ENCODE data around the gene RNLS. TPM values are rescaled to one million over a fixed set of nuclear protein-coding genes. Genes with fewer than 3 reads are reported as not detected.

The RNLS gene
- total RNA-seq, 3 donors from 2014 or later (not counting 1 experiment from before 2014, with no cell fraction given): 4.0 to 6.8 (median 4.4) TPM

- H3K9me3 Mint-ChIP-seq: no peaks in the 10 kb centered on the region
- Histone ChIP-seq H3K4me3 (ENCODE audit: low read length) (no peak overlapping the region), H3K27ac (ENCODE audit: low read length) (no peak overlapping the region), H3K36me3 (ENCODE audit: control insufficient read depth, insufficient read depth, low read length) (no peaks in the 10 kb centered on the region), H3K4me1 (ENCODE audit: control insufficient read depth, insufficient read depth, low read length) (no peaks in the 10 kb centered on the region), H3K27me3 (ENCODE audit: control insufficient read depth, insufficient read depth, low read length) (no peaks in the 10 kb centered on the region), H3K9me3 (ENCODE audit: control insufficient read depth, insufficient read depth, low read length) (no peaks in the 10 kb centered on the region)
- no CpG with 5 or more reads among the region's 1 CpG for WGBS (ENCODE audit: insufficient coverage)
- H3K27ac Mint-ChIP-seq: no peak overlapping the region
- ATAC-seq (no peak), DNase-seq (no peak)
- peaks cover 0 to 4% of the 10 kb centered on the region in 2 donors for H3K4me1 Mint-ChIP-seq
- no peaks in the 10 kb centered on the region for H3K27me3 Mint-ChIP-seq (ENCODE audit: low read depth in 2 of 2)
- no peak overlapping the region for H3K4me3 Mint-ChIP-seq
- intact Hi-C loops (cut with micrococcal nuclease): no loop called here
- no peaks in the 10 kb centered on the region for H3K36me3 Mint-ChIP-seq
- TF ChIP-seq CTCF (IDR thresholded peaks at IDR 0.05): no peak
These were observed 85.2 kb downstream of the RNLS start for GRCh38 chr10:88497913-88498312.

GRCh38 chr10:88494537-88494936 is 88.6 kb downstream of the RNLS start:
- no peak for TF ChIP-seq CTCF (IDR thresholded peaks at IDR 0.05)
- Histone ChIP-seq H3K27me3 (ENCODE audit: control insufficient read depth, insufficient read depth, low read length) (no peaks in the 10 kb centered on the region), H3K27ac (ENCODE audit: low read length) (no peak overlapping the region), H3K4me1 (ENCODE audit: control insufficient read depth, insufficient read depth, low read length) (no peaks in the 10 kb centered on the region), H3K9me3 (ENCODE audit: control insufficient read depth, insufficient read depth, low read length) (no peaks in the 10 kb centered on the region), H3K4me3 (ENCODE audit: low read length) (no peak overlapping the region), H3K36me3 (ENCODE audit: control insufficient read depth, insufficient read depth, low read length) (no peaks in the 10 kb centered on the region)
- Mint-ChIP-seq H3K27ac (no peak overlapping the region), H3K36me3 (no peaks in the 10 kb centered on the region), H3K4me1 (peaks cover 0 to 4% of the 10 kb centered on the region in 2 donors), H3K4me3 (no peak overlapping the region), H3K27me3 (ENCODE audit: low read depth in 2 of 2) (no peaks in the 10 kb centered on the region), H3K9me3 (no peaks in the 10 kb centered on the region)
- ATAC-seq: no peak
- DNase-seq: no peak
- intact Hi-C loops (cut with micrococcal nuclease): no loop called here

GRCh38 chr10:88493691-88494483 is 89.2 kb downstream of the RNLS start:
- no peak overlapping the region for H3K4me3 Mint-ChIP-seq
- 92% methylated on average over 2 of the region's 3 CpGs for WGBS (ENCODE audit: insufficient coverage)
- DNase-seq (no peak), ATAC-seq (no peak)
- no peak overlapping the region for H3K27ac Mint-ChIP-seq
- intact Hi-C loops (cut with micrococcal nuclease): no loop called here
- no peaks in the 10 kb centered on the region for H3K27me3 Mint-ChIP-seq (ENCODE audit: low read depth in 2 of 2)
- no peaks in the 10 kb centered on the region for H3K27me3 ChIP-seq (ENCODE audit: control insufficient read depth, insufficient read depth, low read length)
- H3K4me3 ChIP-seq (ENCODE audit: low read length): no peak overlapping the region
- no peaks in the 10 kb centered on the region for H3K9me3 Mint-ChIP-seq
- H3K36me3 Mint-ChIP-seq: no peaks in the 10 kb centered on the region
- TF ChIP-seq CTCF (IDR thresholded peaks at IDR 0.05): no peak
- H3K27ac ChIP-seq (ENCODE audit: low read length): no peak overlapping the region
- H3K36me3 ChIP-seq (ENCODE audit: control insufficient read depth, insufficient read depth, low read length): no peaks in the 10 kb centered on the region
- H3K4me1 ChIP-seq (ENCODE audit: control insufficient read depth, insufficient read depth, low read length): no peaks in the 10 kb centered on the region
- H3K9me3 ChIP-seq (ENCODE audit: control insufficient read depth, insufficient read depth, low read length): no peaks in the 10 kb centered on the region
- H3K4me1 Mint-ChIP-seq: peaks cover 0 to 4% of the 10 kb centered on the region in 2 donors

GRCh38 chr10:88491314-88491713 is 91.8 kb downstream of the RNLS start:
- H3K36me3 Mint-ChIP-seq: peaks cover 6% of the 10 kb centered on the region
- WGBS (ENCODE audit: insufficient coverage): 67% methylated on average over 1 of the region's 1 CpG
- Histone ChIP-seq H3K4me3 (ENCODE audit: low read length) (no peak overlapping the region), H3K36me3 (ENCODE audit: control insufficient read depth, insufficient read depth, low read length) (no peaks in the 10 kb centered on the region), H3K27me3 (ENCODE audit: control insufficient read depth, insufficient read depth, low read length) (no peaks in the 10 kb centered on the region), H3K9me3 (ENCODE audit: control insufficient read depth, insufficient read depth, low read length) (no peaks in the 10 kb centered on the region), H3K4me1 (ENCODE audit: control insufficient read depth, insufficient read depth, low read length) (no peaks in the 10 kb centered on the region), H3K27ac (ENCODE audit: low read length) (no peak overlapping the region)
- DNase-seq: no peak
- no peak for TF ChIP-seq CTCF (IDR thresholded peaks at IDR 0.05)
- no peak overlapping the region for H3K27ac Mint-ChIP-seq
- intact Hi-C loops (cut with micrococcal nuclease): no loop called here
- H3K27me3 Mint-ChIP-seq (ENCODE audit: low read depth in 2 of 2): no peaks in the 10 kb centered on the region
- no peak overlapping the region for H3K4me3 Mint-ChIP-seq
- no peak for ATAC-seq
- H3K4me1 Mint-ChIP-seq: no peaks in the 10 kb centered on the region
- no peaks in the 10 kb centered on the region for H3K9me3 Mint-ChIP-seq
